GM12874 (cell line): Measurements from ENCODE around the gene ETNK2.

Experiments
- CTCF ChIP-seq: IDR thresholded peaks from 2 replicates; pipeline ENCODE4 v1.5.1; 2011; ENCODE audit warnings: low read depth, mild to moderate bottlenecking, control low read depth, low read length, moderate library complexity; ENCODE audit not compliant: insufficient read depth

Gene ETNK2

DNA sequence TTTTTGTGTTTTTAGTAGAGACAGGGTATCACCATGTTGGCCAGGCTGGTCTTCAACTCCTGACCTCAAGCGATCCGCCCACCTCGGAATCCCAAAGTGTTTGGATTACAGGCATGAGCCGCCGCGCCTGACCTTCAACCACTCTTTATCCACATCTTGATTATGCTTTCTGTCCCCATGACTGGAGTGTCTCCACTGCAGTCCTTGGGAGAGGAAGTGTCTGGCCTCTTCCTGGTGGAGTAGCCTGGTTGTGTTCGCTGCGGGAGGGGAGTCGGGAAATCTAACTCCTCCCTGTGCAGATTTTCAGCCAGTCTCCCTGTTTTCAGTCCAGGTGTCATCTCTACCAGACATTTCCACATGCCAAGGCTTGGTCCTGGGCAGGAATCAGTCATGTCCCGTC, 34.8 kb upstream of the ETNK2 start:
- no peak for TF ChIP-seq CTCF

DNA sequence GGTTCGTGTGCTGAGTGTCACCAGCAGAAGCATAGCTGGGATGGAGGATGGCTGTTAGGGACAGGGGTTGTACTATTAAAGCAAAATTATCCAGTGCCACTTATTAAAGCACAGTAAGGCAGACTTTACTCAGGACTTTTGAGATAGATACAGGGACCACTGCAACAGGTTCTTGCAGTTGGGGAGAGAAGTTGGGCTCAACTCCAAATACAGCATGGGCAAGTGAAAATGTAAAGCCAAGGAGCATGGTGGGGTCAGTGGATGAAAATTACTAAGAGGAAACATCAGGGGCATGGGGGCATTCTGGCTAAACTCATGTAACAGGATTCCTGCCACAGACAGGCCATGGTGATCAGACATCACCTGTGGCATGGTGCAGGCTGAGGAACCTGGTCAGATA, 29.3 kb upstream of the ETNK2 start:
- TF ChIP-seq CTCF, result no peak

- TF ChIP-seq CTCF, result no peak
Observed at GRCh38 chr1:204180133-204180532, 28.3 kb upstream of the ETNK2 start.

GRCh38 chr1:204178487-204179281, 26.8 kb upstream of the ETNK2 start:
- no peak for TF ChIP-seq CTCF

DNA sequence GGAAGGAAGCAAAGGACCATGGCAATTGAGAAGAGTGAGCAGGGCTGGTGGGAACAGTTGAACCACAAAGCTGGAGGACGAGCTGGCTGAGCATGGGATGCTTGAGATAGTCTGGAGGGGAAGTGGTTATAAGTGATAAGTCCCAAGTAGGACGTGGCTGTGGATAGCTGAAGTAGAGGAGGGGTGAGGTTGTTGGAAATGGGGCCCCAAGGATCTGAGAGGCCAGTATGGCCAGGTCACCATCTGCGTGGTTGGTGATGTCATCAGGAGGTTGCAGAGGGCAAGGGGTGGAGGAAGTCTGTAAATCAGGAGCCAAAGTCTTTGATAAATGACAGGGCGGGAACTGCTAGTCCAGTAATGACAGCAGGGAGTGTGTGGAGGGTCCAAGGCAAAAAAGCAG, 25.3 kb upstream of the ETNK2 start:
- no peak for TF ChIP-seq CTCF

GRCh38 chr1:204176049-204176448, 24.2 kb upstream of the ETNK2 start:
- no peak for TF ChIP-seq CTCF

DNA sequence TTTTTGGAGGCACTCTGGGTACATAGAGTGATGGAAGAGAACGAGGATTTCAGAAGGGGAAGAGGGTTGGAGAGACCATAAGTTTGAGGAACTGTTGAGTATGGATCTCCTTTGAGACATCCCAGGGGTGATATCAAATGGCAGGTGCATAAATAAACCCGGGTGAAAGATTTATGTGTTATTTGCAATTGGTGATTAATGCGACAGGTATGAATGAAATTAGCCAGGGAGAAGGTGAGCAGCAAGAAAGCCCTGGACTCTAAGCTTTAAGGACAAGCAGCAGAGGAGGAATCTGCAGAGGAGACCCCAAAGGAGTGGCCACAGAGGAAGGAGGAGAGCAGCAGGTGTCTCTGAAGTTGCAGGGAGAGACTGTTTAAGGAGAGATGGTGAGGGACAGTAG, 23.1 kb upstream of the ETNK2 start:
- no peak for TF ChIP-seq CTCF
